HepG2 (cell line): ENCODE measurements around the gene ISCU. TPM values are rescaled to one million over a fixed set of nuclear protein-coding genes. Genes with fewer than 3 reads are reported as not detected.

ENCODE experiments used
- BHLHE40 ChIP-seq: IDR thresholded peaks from 2 replicates; pipeline ENCODE4 v1.6.1; 2011; ENCODE audit warnings: low read length, improper control_type of control experiment
- HDAC2 ChIP-seq: sonication (generic); formaldehyde crosslinking; IDR thresholded peaks from 2 replicates; pipeline ENCODE4 v1.4.0; 2020; ENCODE audit warnings: missing genetic modification reagents
- MNT ChIP-seq: fragments of 450-650 bp; IDR thresholded peaks from 2 replicates; pipeline ENCODE4 v1.6.1; 2016
- PREB ChIP-seq: sonication (generic); formaldehyde crosslinking; IDR thresholded peaks from 2 replicates; pipeline ENCODE4 v1.4.0; 2020; ENCODE audit warnings: missing genetic modification reagents
- ZMAT3 ChIP-seq: sonication (generic); formaldehyde crosslinking; conservative IDR thresholded peaks from 2 replicates; pipeline ENCODE4 v1.7.0; 2021; ENCODE audit warnings: missing genetic modification reagents
- ZNF207 ChIP-seq: fragments of 450-650 bp; IDR thresholded peaks from 2 replicates; pipeline ENCODE4 v1.6.1; 2016; ENCODE audit warnings: antibody characterized with exemption, borderline replicate concordance
- ZNF224 ChIP-seq: sonication (generic); formaldehyde crosslinking; IDR thresholded peaks from 2 replicates; pipeline ENCODE4 v1.5.0; 2020; ENCODE audit warnings: mild to moderate bottlenecking, missing genetic modification reagents
- polyA plus RNA-seq, 8 experiments: library from polyadenylated mRNA; depleted of rRNA in 3 of 8; stranded (reverse) in 7 of 8; unstranded in 1 of 8; fragments of >200 nt; fragmentation: Illumina TruSeq in 4 of 8; extraction: Trizol in 4 of 8; gene quantifications; 2 replicates each; pipeline versions ENCODE4 v1.2.1 to v1.2.3, GENCODE V29; 2011 to 2016; ENCODE audit warnings: low read depth in 4 of 8, missing spikeins in 1 of 8, mixed read lengths in 1 of 8; ENCODE audit not compliant: insufficient read depth in 1 of 8
- total RNA-seq, 5 experiments: library from RNA; depleted of rRNA; stranded (reverse); fragments of >200 nt; fragmentation: Illumina TruSeq; extraction: Trizol; gene quantifications; 2 replicates each; pipeline ENCODE4 v1.2.3, GENCODE V29; 2016; ENCODE audit warnings: low read depth in 1 of 5
- TF ChIP-seq, protein P1 (sequence below): sonication (generic); formaldehyde crosslinking; conservative IDR thresholded peaks from 2 replicates; pipeline ENCODE4 v1.4.0; 2020; ENCODE audit warnings: missing genetic modification reagents
- TF ChIP-seq, protein P2 (sequence below): sonication (generic); formaldehyde crosslinking; IDR thresholded peaks from 2 replicates; pipeline ENCODE4 v1.5.0; 2020; ENCODE audit warnings: mild to moderate bottlenecking, missing genetic modification reagents
- TF ChIP-seq, protein P3 (sequence below): sonication (generic); formaldehyde crosslinking; IDR thresholded peaks from 2 replicates; pipeline ENCODE4 v1.4.0; 2020; ENCODE audit warnings: missing genetic modification reagents
- TF ChIP-seq, protein P4 (sequence below), 2 experiments: sonication (generic) in 1 of 2; formaldehyde crosslinking in 1 of 2; IDR thresholded peaks; 2 replicates each; pipeline versions ENCODE4 v1.6.1 to v1.9.0; 2014 to 2022; ENCODE audit warnings: antibody characterized with exemption in 1 of 2, borderline replicate concordance in 1 of 2, inconsistent platforms in 1 of 2, low read depth in 1 of 2, missing genetic modification reagents in 1 of 2

The ISCU gene
- total and polyA plus RNA-seq, 2 of the 13 experiments (the other 11 are each of a cell fraction or from before 2014, with no cell fraction given) = 94.4 to 107 TPM

- TF ChIP-seq, protein P1, sequence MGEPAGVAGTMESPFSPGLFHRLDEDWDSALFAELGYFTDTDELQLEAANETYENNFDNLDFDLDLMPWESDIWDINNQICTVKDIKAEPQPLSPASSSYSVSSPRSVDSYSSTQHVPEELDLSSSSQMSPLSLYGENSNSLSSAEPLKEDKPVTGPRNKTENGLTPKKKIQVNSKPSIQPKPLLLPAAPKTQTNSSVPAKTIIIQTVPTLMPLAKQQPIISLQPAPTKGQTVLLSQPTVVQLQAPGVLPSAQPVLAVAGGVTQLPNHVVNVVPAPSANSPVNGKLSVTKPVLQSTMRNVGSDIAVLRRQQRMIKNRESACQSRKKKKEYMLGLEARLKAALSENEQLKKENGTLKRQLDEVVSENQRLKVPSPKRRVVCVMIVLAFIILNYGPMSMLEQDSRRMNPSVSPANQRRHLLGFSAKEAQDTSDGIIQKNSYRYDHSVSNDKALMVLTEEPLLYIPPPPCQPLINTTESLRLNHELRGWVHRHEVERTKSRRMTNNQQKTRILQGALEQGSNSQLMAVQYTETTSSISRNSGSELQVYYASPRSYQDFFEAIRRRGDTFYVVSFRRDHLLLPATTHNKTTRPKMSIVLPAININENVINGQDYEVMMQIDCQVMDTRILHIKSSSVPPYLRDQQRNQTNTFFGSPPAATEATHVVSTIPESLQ = no peak
- TF ChIP-seq, protein P2, sequence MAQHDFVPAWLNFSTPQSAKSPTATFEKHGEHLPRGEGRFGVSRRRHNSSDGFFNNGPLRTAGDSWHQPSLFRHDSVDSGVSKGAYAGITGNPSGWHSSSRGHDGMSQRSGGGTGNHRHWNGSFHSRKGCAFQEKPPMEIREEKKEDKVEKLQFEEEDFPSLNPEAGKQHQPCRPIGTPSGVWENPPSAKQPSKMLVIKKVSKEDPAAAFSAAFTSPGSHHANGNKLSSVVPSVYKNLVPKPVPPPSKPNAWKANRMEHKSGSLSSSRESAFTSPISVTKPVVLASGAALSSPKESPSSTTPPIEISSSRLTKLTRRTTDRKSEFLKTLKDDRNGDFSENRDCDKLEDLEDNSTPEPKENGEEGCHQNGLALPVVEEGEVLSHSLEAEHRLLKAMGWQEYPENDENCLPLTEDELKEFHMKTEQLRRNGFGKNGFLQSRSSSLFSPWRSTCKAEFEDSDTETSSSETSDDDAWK = no peak
- TF ChIP-seq MNT (peak; percentile 68), HDAC2 (peak; percentile 23; the same call in 1 of the 2 replicates), ZNF224 (CRISPR knock-in tag) (peak; percentile 62; the same call in 1 of the 2 replicates), BHLHE40 (peak; percentile 78), ZNF207 (no peak), ZMAT3 (CRISPR knock-in tag) (0 out of 2 replicates have a peak, but pooled peaks have one; percentile 30), PREB (no peak)
- TF ChIP-seq, protein P3, sequence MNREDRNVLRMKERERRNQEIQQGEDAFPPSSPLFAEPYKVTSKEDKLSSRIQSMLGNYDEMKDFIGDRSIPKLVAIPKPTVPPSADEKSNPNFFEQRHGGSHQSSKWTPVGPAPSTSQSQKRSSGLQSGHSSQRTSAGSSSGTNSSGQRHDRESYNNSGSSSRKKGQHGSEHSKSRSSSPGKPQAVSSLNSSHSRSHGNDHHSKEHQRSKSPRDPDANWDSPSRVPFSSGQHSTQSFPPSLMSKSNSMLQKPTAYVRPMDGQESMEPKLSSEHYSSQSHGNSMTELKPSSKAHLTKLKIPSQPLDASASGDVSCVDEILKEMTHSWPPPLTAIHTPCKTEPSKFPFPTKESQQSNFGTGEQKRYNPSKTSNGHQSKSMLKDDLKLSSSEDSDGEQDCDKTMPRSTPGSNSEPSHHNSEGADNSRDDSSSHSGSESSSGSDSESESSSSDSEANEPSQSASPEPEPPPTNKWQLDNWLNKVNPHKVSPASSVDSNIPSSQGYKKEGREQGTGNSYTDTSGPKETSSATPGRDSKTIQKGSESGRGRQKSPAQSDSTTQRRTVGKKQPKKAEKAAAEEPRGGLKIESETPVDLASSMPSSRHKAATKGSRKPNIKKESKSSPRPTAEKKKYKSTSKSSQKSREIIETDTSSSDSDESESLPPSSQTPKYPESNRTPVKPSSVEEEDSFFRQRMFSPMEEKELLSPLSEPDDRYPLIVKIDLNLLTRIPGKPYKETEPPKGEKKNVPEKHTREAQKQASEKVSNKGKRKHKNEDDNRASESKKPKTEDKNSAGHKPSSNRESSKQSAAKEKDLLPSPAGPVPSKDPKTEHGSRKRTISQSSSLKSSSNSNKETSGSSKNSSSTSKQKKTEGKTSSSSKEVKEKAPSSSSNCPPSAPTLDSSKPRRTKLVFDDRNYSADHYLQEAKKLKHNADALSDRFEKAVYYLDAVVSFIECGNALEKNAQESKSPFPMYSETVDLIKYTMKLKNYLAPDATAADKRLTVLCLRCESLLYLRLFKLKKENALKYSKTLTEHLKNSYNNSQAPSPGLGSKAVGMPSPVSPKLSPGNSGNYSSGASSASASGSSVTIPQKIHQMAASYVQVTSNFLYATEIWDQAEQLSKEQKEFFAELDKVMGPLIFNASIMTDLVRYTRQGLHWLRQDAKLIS = no peak
- TF ChIP-seq, protein P4, sequence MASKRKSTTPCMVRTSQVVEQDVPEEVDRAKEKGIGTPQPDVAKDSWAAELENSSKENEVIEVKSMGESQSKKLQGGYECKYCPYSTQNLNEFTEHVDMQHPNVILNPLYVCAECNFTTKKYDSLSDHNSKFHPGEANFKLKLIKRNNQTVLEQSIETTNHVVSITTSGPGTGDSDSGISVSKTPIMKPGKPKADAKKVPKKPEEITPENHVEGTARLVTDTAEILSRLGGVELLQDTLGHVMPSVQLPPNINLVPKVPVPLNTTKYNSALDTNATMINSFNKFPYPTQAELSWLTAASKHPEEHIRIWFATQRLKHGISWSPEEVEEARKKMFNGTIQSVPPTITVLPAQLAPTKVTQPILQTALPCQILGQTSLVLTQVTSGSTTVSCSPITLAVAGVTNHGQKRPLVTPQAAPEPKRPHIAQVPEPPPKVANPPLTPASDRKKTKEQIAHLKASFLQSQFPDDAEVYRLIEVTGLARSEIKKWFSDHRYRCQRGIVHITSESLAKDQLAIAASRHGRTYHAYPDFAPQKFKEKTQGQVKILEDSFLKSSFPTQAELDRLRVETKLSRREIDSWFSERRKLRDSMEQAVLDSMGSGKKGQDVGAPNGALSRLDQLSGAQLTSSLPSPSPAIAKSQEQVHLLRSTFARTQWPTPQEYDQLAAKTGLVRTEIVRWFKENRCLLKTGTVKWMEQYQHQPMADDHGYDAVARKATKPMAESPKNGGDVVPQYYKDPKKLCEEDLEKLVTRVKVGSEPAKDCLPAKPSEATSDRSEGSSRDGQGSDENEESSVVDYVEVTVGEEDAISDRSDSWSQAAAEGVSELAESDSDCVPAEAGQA (IDR thresholded peaks at IDR 0.05; ENCODE audit: low read depth) = peak; percentile 68
- TF ChIP-seq, protein P4 (CRISPR knock-in tag; IDR thresholded peaks at IDR 0.05; ENCODE audit: borderline replicate concordance) = no peak
These were observed at the start of gene ISCU (continued) for GRCh38 chr12:108562348-108563135.
